Measurements from ENCODE around the gene RTN4IP1.
A peak's percentile ranks its signal among the peaks of the same experiment; 100 is the strongest.

RTN4IP1 gene, protein sequence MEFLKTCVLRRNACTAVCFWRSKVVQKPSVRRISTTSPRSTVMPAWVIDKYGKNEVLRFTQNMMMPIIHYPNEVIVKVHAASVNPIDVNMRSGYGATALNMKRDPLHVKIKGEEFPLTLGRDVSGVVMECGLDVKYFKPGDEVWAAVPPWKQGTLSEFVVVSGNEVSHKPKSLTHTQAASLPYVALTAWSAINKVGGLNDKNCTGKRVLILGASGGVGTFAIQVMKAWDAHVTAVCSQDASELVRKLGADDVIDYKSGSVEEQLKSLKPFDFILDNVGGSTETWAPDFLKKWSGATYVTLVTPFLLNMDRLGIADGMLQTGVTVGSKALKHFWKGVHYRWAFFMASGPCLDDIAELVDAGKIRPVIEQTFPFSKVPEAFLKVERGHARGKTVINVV

DNA sequence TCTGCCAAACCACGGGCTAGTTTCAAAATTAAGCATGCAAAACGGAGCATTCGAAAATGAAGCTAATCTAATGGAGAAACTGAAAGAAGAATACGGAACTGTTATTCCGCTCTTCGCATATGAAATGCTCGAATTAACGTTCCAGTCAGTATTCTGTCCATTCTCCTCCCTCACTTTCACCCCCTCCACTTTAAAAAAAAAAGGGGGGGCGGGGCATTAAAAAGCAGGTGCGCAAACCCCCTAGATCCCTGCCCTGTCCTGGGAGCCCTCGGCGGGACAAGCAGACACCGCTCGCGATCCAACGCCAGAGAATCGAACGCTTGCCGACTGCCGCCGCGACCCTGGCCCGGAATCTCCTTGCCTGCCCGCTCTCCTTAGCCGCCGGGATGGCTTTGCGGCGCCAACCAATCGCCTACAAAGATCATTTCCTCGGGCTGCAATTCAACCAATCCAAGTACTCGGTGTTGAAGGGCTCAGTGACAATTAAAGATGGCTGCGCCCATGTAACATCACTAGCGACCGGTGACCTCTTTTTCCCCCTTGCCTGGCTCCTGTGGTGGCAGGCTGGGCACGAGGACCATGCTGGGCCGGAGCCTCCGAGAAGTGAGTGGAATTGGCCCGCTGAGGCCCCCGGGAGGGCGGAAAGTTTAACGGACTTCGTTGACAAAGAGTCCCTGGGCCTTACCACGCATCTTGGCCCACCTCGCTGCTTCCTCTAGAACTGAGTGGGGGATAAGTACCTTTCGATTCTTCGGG, at the start of gene RTN4IP1, which contains the start of gene QRSL1:
Gene RTN4IP1 (minus strand): TSS at position 396 of the 756 bp plus-strand sequence. CDS start 477 bp downstream, outside the sequence.
Gene QRSL1 (plus strand): TSS at position 476 of the 756 bp plus-strand sequence. CDS start 104 bp downstream, at position 580.
- H3K4me3 ChIP-seq: peak within 1 kb of the TSS; percentile 51 to 93 (median 77)
- peak within 1 kb of the TSS; percentile 53 to 93 (median 82) for H3K27ac ChIP-seq

DNA sequence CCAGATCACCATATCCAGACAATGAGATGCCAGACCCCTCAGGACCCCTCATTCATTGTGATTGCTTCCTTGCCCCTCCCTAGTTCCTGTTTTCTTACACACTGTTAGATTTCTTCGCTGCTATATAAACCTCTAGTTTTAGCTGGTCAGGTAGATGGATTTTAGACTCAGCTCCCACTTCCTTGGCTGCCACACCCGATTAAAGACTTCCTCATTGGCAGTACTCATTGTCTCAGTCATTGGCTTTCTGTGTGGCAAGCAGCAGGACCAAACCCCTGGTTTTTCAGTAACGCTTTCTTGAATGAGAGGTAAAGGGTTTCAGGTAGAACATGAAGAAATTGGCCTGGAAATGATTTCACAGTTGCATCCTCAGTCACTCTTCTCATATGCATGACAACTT, 48.0 kb upstream of the RTN4IP1 start:
- no peak overlapping the region for H3K4me3 ChIP-seq
- H3K27ac ChIP-seq: no peak overlapping the region

DNA sequence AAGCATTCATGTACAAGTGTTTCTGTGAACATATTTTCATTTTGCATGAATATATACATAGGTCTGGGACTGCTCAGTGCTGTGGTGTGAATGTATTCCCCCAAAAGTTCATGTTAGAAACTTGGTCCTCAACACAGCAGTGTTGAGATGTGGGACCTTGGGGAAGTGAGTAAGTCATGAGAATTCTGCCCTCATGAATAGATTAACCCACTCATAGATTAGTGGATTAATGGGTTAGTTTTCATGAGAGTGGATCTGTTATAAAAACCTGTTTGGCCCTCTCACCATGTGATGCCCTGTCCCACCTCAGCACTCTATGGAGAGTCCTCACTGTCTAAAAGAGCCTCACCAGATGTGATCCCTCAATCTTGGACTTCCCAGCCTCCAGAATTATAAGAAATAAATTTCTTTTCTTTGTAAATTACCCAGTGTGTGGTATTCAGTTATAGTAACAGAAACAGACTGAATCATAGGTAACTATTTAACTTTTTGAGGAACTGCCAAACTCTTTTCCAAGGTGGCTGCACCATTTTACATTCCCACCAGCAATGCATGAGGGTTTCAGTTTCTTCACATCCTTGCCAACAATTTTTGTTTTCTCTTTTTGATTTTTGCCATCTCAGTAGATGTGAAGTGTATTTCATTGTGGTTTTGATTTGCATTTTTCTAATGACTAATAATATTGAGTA, 45.4 kb upstream of the RTN4IP1 start:
- Histone ChIP-seq H3K4me3 (no peak overlapping the region), H3K27ac (no peak overlapping the region)

DNA sequence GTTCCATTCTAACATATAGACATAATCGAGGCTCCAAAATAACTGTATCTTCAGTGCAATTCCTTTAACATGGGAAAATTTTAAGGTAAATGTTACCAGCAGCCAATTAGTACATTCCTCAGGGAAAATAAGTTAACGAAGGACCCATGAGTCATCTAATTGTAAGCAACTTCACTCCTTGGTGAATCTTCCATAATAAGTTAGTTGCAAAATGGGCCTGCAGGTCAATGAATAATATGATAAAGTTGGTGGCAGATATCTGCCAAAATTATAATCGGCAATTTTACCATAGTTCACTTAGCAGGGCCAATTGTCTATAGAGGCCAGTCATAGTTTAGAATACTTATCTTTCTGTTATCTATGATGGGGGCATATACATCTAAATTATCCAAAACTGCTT, 42.4 kb upstream of the RTN4IP1 start:
- H3K27ac ChIP-seq: no peak overlapping the region
- H3K4me3 ChIP-seq: no peak overlapping the region

DNA sequence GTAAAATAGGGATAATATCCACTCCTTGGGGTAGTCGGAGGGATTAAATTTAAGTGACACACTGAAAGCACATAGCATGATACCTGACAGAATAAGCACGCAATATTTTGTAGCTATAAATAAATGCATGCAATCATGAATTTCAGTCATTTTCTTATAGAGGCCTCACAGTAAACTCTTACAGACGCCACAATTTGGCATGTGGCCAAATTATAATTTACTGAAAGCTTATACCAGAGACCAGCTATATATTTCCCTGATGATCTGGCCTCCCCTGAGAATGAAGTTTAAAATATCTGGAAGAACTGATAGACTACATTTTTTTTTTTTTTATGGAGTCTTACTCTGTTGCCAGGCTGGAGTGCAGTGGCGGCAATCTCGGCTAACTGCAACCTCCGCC, 40.9 kb upstream of the RTN4IP1 start:
- no peak overlapping the region for H3K27ac ChIP-seq
- H3K4me3 ChIP-seq: no peak overlapping the region

DNA sequence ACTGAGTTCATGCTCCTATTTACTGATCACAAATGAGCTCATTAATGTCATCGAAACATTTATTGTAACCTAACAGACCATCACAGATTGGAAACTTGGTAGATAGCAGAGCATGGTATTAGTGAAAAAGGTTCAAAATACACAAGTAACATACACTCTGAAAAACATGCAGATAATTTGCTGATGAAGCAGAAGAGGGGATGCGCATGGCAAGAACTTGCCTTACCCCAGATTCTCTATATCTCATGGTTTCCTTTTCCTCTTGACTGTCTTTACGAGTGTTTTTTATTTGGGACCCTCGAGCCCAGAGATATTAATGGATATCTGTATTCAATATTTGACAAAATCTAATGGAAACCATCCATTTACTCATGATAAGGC, 37.7 kb upstream of the RTN4IP1 start:
- Histone ChIP-seq H3K4me3 (no peak overlapping the region), H3K27ac (no peak overlapping the region)

DNA sequence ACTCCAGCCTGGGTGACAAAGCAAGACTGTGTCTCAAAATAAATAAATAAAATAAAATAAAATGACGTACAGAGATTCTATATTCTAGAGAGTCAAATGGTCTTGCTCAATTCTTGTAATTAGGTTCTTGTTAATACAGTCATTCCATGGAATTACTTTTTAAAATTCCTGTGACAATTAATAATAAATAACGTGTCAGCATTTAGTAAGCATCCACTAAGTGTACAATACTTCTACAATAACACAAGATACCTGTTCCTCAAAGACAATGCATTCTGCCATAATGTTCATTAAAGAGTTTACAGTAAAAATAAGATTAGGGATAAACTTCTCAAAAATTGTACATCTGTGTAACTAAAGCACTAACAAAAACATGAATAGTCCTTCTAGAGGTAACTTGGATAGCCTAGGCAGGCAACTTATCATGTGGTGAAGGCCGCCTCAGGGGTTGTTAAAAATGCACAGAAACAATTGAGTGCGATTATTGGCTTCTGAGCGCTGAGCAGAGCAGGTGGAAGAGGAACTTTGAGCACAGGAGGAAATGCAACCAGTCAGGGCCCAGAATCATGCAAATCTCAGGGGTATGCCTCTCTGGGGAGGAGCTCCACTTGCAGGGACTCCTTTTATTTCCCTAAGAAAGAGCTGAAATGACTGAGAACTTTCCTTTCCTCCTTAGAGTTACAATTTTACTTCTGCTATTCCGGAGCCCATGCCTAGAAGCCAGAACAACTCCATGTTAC, 37.2 kb upstream of the RTN4IP1 start:
- no peak overlapping the region for H3K27ac ChIP-seq

DNA sequence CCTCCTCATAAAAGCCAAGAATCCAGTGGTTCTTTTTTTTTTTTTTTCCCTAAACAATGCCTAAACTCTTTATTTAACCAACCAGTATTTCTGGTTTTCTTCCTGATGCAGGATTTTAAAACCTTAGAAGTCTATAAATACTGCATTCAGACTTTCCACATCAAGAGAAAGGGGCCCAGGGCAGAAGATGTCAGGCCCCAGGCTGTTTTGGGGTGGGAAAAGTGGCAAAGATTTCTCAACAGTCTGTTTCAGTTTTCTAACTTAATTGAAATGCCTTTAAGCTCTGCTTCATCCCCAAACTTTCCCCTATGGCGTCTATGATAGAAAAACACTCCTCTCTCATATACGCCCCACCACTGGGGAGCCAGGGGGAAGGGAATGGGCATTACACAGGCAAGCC, 33.2 kb upstream of the RTN4IP1 start:
- Histone ChIP-seq H3K27ac (no peak overlapping the region), H3K4me3 (no peak overlapping the region)

More for the DNA sequence above, 37.2 kb upstream of the RTN4IP1 start:
- no peak overlapping the region for H3K4me3 ChIP-seq

DNA sequence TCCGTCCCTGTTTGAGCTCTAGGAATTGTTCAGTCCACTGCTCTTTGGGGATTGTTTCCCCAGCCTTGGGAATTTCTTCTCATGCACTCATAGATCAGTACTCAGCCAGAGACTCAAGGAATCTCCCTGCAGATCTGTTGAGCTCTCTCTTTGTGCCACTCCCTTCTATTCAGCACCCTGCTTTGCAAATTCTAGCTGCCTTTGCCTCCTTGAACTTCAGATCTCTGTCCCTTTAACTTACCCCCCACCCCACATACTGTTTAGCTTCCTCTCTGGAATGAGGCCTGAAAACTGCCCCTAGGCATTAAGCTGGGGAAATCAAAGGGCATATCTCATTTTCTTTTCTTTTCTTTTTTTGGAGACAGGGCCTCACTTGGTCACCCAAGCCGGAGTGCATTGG, 30.6 kb upstream of the RTN4IP1 start:
- H3K4me3 ChIP-seq: no peak overlapping the region
- no peak overlapping the region for H3K27ac ChIP-seq

DNA sequence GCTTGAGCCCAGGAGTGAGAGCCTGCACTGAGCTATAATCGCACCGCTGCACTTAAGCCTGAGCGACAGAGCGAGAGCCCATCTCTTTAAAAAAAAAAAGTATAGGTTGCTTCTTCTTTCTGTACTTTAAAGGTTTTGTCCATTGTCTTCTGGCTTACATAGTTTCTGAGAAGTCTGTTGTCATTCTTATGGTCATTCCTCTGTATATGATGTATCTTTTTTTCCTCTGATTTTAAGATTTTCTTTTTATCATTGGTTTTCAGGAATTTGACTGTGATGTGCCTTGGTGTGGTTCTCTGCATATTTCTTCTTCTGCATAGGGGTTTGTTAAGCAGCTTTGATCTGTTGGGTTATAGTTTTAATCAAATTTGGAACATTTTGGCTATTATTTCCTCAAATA, 29.2 kb upstream of the RTN4IP1 start:
- Histone ChIP-seq H3K27ac (no peak overlapping the region), H3K4me3 (no peak overlapping the region)

DNA sequence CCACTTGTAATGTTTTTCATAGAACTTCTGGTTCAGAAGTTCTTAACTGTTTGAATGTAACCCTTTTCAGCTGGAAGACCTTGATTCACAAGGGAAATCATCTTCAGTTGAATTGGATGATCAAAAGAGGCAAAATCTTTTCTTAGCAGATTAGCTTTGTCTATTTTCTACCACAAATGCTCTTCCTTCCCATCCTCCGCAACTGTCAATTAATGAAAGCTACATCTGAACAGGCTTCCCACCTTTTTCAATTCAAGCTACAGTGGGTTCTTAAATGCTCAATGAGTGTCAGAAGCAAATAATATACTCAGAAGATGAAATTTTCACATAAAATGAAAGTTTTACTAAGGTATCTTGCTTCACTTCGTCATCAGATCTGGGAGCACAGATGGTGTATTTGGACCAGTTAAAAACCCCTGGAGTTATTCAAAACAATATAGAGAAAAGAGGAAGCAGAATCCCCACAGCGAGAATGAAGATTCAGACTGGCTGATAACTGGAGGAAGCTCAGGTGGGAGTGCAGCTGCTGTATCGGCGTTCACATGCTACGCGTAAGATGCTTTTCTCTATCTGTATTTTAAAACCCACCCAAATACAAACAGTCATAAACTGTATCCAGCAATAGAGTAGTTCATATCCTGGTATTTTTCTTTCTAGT, 19.5 kb upstream of the RTN4IP1 start:
- Histone ChIP-seq H3K4me3 (no peak overlapping the region), H3K27ac (peak overlapping the region in 1 of 21 experiments; percentile 51)

DNA sequence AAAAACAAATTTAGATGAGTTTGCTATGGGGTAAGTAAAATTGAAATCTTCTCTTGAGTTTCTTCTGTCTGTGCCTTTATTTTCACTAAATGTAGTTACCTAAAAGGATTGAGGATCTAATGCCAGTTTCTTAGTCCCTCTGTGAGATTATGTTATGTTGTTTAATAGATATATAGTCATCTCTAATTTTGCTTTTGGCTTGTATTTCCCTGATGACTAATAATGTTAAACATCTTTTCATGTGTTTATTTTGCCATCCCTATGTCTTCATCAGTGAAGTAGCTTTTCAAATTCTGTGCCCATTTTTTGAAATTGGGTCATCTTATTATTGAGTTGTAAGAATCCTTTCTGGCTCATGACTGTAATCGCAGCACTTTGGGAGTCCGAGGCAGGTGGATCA, 13.8 kb upstream of the RTN4IP1 start:
- Histone ChIP-seq H3K27ac (no peak overlapping the region), H3K4me3 (no peak overlapping the region)

DNA sequence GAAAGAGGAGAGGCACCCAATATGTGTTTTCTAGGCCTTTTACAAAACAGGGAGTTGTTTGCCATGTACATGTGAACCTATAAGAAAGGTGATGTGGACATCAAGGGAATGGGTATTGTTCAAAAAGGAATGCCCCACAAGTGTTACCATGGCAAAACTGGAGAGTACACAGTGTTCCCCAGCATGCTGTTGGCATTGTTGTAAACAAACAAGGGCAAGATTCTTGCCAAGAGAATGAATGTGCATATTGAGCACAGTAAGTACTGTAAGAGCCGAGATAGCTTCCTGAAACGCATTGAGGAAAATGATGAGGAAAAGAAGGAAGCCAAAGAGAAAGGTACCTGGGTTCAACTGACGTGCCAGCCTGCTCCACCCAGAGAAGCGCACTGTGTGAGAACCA, 13.2 kb upstream of the RTN4IP1 start:
- H3K27ac ChIP-seq: no peak overlapping the region
- H3K4me3 ChIP-seq: no peak overlapping the region

DNA sequence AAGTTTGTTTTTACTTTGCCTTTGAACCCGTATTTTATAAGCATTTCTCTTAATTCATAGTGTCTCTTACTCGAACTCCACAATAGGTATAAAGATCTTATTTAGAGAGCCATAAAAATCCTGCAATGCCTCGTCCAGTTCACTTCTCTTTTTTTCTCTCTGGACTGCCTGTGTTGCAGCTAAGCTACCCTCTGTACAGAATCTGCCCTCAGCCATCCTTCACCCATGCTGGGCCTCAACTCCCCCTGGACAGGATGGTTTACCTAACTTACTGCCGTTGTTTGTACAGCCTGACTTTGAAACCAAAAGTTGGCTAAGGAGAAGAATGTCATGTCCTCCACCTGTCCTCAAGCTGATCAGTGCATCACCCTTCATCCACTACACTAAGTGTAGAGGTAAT, 10.5 kb upstream of the RTN4IP1 start:
- Histone ChIP-seq H3K27ac (no peak overlapping the region), H3K4me3 (no peak overlapping the region)

DNA sequence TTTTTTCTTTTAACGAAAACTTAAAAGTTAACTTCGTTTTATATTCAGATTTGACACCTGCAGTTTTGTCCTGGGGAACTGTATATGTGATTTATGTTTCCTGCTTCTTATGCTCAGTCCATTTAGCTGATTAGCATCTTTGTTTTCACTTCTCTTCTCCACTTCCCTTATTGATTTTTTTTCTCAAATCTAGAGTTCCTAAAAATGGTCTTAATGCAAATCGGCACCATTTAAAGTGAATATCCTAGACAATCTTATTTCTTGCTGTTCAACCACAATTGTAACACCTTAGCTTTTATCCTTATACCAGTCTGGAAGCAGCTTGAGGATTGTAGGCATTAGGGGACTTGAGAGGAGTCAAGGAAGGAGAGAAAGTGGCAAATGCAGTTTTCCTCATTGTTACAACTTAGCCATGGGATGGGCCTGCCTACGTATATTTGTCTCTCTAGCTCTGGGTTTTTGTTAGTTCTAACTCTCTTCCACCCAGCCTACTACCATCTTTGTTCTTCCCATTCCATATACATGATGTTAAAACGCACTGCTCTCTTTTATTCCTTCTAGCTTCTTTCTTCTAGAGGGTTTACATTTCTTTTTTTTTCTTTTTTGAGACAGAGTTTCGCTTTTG, 8.5 kb upstream of the RTN4IP1 start:
- H3K27ac ChIP-seq: peak overlapping the region in 3 of 21 experiments; percentile 45 to 73 (median 64)
- H3K4me3 ChIP-seq: no peak overlapping the region

DNA sequence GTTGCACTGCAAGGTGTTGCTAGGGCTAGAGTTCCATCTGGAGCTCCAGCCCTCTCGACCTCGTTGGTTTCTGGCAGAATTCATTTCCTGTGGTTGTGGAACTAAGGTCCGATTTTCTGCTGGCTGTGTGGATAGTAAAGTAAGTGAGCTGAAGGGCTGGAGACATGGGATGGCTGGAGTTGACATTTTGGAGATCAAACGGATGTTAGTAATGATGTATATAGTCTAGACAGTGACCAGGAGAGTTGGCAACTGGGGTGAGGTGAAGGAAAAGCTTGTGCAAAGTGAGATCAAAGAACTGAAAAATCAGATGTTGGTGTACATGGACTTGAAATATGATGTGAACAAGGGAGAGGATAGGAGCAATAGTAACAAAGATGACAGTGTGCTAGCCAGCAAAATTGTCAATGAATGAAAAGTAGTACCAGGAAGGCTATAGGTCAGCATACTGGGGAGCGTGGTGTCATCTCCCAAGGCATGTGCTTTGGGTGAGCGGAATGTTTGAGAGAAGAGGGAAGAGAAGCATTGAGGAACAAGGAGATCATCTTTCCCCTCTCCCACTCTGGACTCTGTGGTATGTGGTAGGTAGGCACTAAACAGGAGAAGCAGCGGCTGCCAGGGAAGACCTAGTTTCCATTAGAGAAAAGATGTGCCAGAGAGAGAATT, 7.9 kb upstream of the RTN4IP1 start:
- peak overlapping the region in 1 of 21 experiments; percentile 66 for H3K27ac ChIP-seq

DNA sequence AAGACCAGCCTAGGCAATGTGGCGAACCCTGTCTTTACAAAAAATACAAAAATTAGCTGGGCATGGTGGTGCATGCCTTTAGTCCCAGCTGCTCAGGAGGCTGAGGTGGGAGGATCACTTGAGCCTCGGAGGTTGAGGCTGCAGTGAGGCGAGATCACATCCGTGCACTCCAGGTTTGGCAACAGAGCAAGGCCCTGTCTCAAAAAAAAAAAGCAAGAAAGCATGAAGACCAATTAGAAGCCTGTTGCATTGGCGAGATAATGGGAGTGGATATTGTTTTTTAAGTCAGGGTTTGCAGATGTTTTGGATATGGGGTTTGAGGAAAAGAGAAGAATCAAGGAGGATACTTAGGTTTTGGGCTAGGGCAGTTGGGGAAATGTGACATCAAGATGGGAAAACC, 5.3 kb upstream of the RTN4IP1 start:
- H3K27ac ChIP-seq: no peak overlapping the region

More for the DNA sequence above, 7.9 kb upstream of the RTN4IP1 start:
- H3K4me3 ChIP-seq: no peak overlapping the region

DNA sequence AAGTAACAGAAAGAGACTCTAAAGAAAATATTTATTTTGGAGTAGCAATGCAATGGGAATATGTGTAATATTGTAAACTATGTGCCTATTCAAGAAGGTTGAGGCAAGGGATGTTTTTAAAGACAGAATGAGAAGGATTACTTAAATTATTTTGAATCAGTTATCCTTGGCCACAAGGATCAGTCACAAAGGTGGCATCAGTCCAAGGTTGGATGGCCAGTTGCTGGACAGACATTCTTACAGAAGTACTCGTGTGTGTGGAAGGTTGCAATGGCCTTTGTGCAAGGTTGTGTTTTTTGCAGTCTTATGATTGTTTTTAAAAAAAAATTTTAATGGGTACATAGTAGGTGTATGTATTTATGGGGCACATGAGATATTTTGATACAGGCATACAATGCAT, 2.0 kb upstream of the RTN4IP1 start:
- Histone ChIP-seq H3K4me3 (no peak overlapping the region), H3K27ac (no peak overlapping the region)

More for the DNA sequence above, 5.3 kb upstream of the RTN4IP1 start:
- H3K4me3 ChIP-seq: no peak overlapping the region

Measured in skin epidermis (tissue), 12 donors.